NCI-H1930 (cell line): ENCODE data around the gene TEAD1.

ENCODE experiments used
- DNase-seq, 2 experiments: peaks; one replicate each; lab custom pipeline; 2025; lab: John Stamatoyannopoulos, UW

TEAD1 gene

GRCh38 chr11:12764187-12764914, 90.1 kb downstream of the TEAD1 start:
- DNase-seq, result no peak

GRCh38 chr11:12765428-12765827, 91.2 kb downstream of the TEAD1 start:
- DNase-seq, result no peak

GRCh38 chr11:12767027-12767426, 92.8 kb downstream of the TEAD1 start:
- no peak for DNase-seq

- DNase-seq, result no peak
Measured at GRCh38 chr11:12767577-12767976, 93.4 kb downstream of the TEAD1 start.

- no peak for DNase-seq
Measured at GRCh38 chr11:12768726-12769673, 94.8 kb downstream of the TEAD1 start.

- no peak for DNase-seq
Measured at GRCh38 chr11:12769834-12770345, 95.7 kb downstream of the TEAD1 start.

- no peak for DNase-seq
Measured at GRCh38 chr11:12770435-12770834, 96.2 kb downstream of the TEAD1 start.

- DNase-seq, result no peak
Measured at GRCh38 chr11:12770966-12771597, 96.9 kb downstream of the TEAD1 start.

GRCh38 chr11:12771875-12772274, 97.7 kb downstream of the TEAD1 start:
- no peak for DNase-seq

GRCh38 chr11:12772324-12772723, 98.1 kb downstream of the TEAD1 start:
- no peak for DNase-seq

- no peak for DNase-seq
Measured at GRCh38 chr11:12773591-12773990, 99.4 kb downstream of the TEAD1 start.

GRCh38 chr11:12775955-12776354, 101.7 kb downstream of the TEAD1 start:
- no peak for DNase-seq

- no peak for DNase-seq
Measured at GRCh38 chr11:12777208-12777874, 103.1 kb downstream of the TEAD1 start.

GRCh38 chr11:12778240-12778905, 104.2 kb downstream of the TEAD1 start:
- no peak for DNase-seq

GRCh38 chr11:12783765-12784164, 109.5 kb downstream of the TEAD1 start:
- DNase-seq, result no peak

GRCh38 chr11:12784445-12784844, 110.2 kb downstream of the TEAD1 start:
- no peak for DNase-seq

- no peak for DNase-seq
Measured at GRCh38 chr11:12784987-12785386, 110.8 kb downstream of the TEAD1 start.

GRCh38 chr11:12785901-12786300, 111.7 kb downstream of the TEAD1 start:
- no peak for DNase-seq

- no peak for DNase-seq
Measured at GRCh38 chr11:12786450-12786849, 112.2 kb downstream of the TEAD1 start.

- DNase-seq, result no peak
Measured at GRCh38 chr11:12786891-12787290, 112.7 kb downstream of the TEAD1 start.

GRCh38 chr11:12787847-12788246, 113.6 kb downstream of the TEAD1 start:
- DNase-seq, result no peak
